Endothelial cell of umbilical vein (primary cell): ENCODE measurements around the gene NUDT22. TPM values are rescaled to one million over a fixed set of nuclear protein-coding genes. Genes with fewer than 3 reads are reported as not detected.

Experiments used
- BruUV-seq: library from RNA; stranded (reverse); fragments of 400-500 nt; replicated peaks from 2 replicates; lab custom pipeline; 2021; lab: Mats Ljungman, UMichigan
- CTCF ChIA-PET: fragments of 300-600, 350-600 bp; sonication (Branson Sonifier 250); formaldehyde crosslinking; loops from one replicate; lab custom pipeline; 2021; ENCODE audit warnings: antibody characterized with exemption, inconsistent platforms; lab: Charles Lee
- POLR2A ChIA-PET: fragments of 300-600, 350-600 bp; sonication (Branson Sonifier 250); formaldehyde crosslinking; loops from one replicate; lab custom pipeline; 2021; ENCODE audit warnings: antibody characterized with exemption, inconsistent platforms; lab: Charles Lee
- DNase-seq: peaks from one replicate; pipeline ENCODE4 v3.0.0-alpha.2; 2011; ENCODE audit warnings: low read depth, low spot score
- FAIRE-seq: peaks from 2 replicates; lab custom pipeline; 2011; peaks lifted over from hg19 to GRCh38; lab: Jason Lieb, UNC
- H2AFZ ChIP-seq: 2 replicates; pipeline ENCODE4 v1.6.0; 2012; ENCODE audit warnings: low read depth, low read length, control low read depth, inconsistent platforms
- H3K27ac ChIP-seq: 2 replicates; pipeline ENCODE4 v1.5.1; 2011; ENCODE audit warnings: low read depth, mild to moderate bottlenecking, control low read depth, low read length, moderate library complexity; ENCODE audit not compliant: insufficient read depth
- H3K27me3 ChIP-seq, 2 experiments: 2 replicates each; pipeline versions ENCODE4 v1.6.0 to v1.6.1; 2011; ENCODE audit warnings: low read length in 2 of 2, mixed read lengths in 1 of 2; ENCODE audit not compliant: control insufficient read depth in 2 of 2, insufficient read depth in 2 of 2
- H3K36me3 ChIP-seq, 2 experiments: 2 replicates in 1 of 2; 3 replicates in 1 of 2; pipeline ENCODE4 v1.5.1; 2011; ENCODE audit warnings: low read length in 2 of 2, mild to moderate bottlenecking in 1 of 2, moderate library complexity in 1 of 2; ENCODE audit not compliant: control insufficient read depth in 2 of 2, insufficient read depth in 2 of 2; ENCODE audit errors: extremely low read depth in 1 of 2
- H3K4me1 ChIP-seq: 3 replicates; pipeline ENCODE4 v1.5.1; 2011; ENCODE audit warnings: mild to moderate bottlenecking, low read length; ENCODE audit not compliant: control insufficient read depth, insufficient read depth; ENCODE audit errors: extremely low read depth
- H3K4me2 ChIP-seq: 2 replicates; pipeline ENCODE4 v1.6.1; 2011; ENCODE audit warnings: low read length, control low read depth, mixed read lengths; ENCODE audit not compliant: insufficient read depth
- H3K4me3 ChIP-seq, 3 experiments: fragments of 200-600 bp in 1 of 3; sonication (generic), shearing (Covaris generic) in 1 of 3; replicated peaks in 1 of 3; 2 replicates each; pipeline ENCODE4 v1.5.1; 2011 to 2016; ENCODE audit warnings: control low read depth in 3 of 3, low read length in 3 of 3, mild to moderate bottlenecking in 2 of 3, inconsistent platforms in 1 of 3, low read depth in 1 of 3, moderate library complexity in 1 of 3; ENCODE audit not compliant: insufficient read depth in 1 of 3
- H3K79me2 ChIP-seq: 2 replicates; pipeline ENCODE4 v1.6.0; 2012; ENCODE audit warnings: low read length, inconsistent platforms; ENCODE audit not compliant: control insufficient read depth, insufficient read depth
- H3K9ac ChIP-seq: replicated peaks from 2 replicates; pipeline ENCODE3; 2011; ENCODE audit warnings: low read length, control low read depth; ENCODE audit not compliant: insufficient read depth; ENCODE audit errors: extremely low read depth
- H3K9me1 ChIP-seq: replicated peaks from 3 replicates; pipeline ENCODE4 v1.6.0; 2011; ENCODE audit warnings: mild to moderate bottlenecking, low read length; ENCODE audit not compliant: control insufficient read depth, insufficient read depth; ENCODE audit errors: extremely low read depth
- H3K9me3 ChIP-seq: replicated peaks from 2 replicates; pipeline ENCODE4 v1.5.1; 2012; ENCODE audit warnings: low read length, inconsistent platforms; ENCODE audit not compliant: control insufficient read depth, insufficient read depth
- H4K20me1 ChIP-seq: replicated peaks from 2 replicates; pipeline ENCODE3; 2011; ENCODE audit warnings: mild to moderate bottlenecking, low read length; ENCODE audit not compliant: control insufficient read depth, insufficient read depth; ENCODE audit errors: extremely low read depth
- EZH2 ChIP-seq: IDR thresholded peaks from 2 replicates; pipeline ENCODE4 v1.6.1; 2012; ENCODE audit warnings: borderline replicate concordance, low read depth, mild to moderate bottlenecking, moderate library complexity, low read length, inconsistent platforms; ENCODE audit not compliant: severe bottlenecking
- FOS ChIP-seq: IDR thresholded peaks from 2 replicates; pipeline ENCODE4 v1.6.1; 2011; ENCODE audit warnings: mild to moderate bottlenecking, low read length, moderate library complexity, borderline replicate concordance; ENCODE audit not compliant: insufficient read depth
- GATA2 ChIP-seq: IDR thresholded peaks from 2 replicates; pipeline ENCODE4 v1.7.0; 2011; ENCODE audit warnings: low read depth, mild to moderate bottlenecking, moderate library complexity, mixed read lengths, low read length; ENCODE audit not compliant: insufficient read length, insufficient read depth
- JUN ChIP-seq: IDR thresholded peaks from 2 replicates; pipeline ENCODE4 v1.6.1; 2011; ENCODE audit warnings: borderline replicate concordance, low read depth; ENCODE audit not compliant: insufficient read length, insufficient read depth
- MYC ChIP-seq: IDR thresholded peaks from one replicate; pipeline ENCODE4 v1.6.1; 2011; ENCODE audit warnings: mild to moderate bottlenecking, low read depth, low read length
- POLR2A ChIP-seq: IDR thresholded peaks from 2 replicates; pipeline ENCODE4 v1.6.1; 2012; ENCODE audit warnings: low read depth, mild to moderate bottlenecking, control low read depth, low read length
- POLR2AphosphoS5 ChIP-seq: IDR thresholded peaks from 2 replicates; pipeline ENCODE4 v1.6.1; 2012; ENCODE audit warnings: low read depth, mild to moderate bottlenecking, control low read depth, low read length, moderate library complexity; ENCODE audit not compliant: insufficient read depth
- dilution Hi-C: fragments of 300-500 bp; cut with MboI; formaldehyde crosslinking; loops from one replicate; pipeline ENCODE4 v1.15.0; 2019; ENCODE audit warnings: low sequenced_read_pairs; ENCODE audit not compliant: extremely low pct_ligation_motif_present
- intact Hi-C: fragments of 100-400 bp; cut with micrococcal nuclease; formaldehyde crosslinking; loops from one replicate; pipeline ENCODE4 v1.10.0; 2022
- polyA plus RNA-seq, 4 experiments: library from polyadenylated mRNA; depleted of rRNA in 3 of 4; stranded (reverse) in 3 of 4; unstranded in 1 of 4; fragments of >200 nt; gene quantifications; 2 replicates each; pipeline versions ENCODE4 v1.2.1 to v1.2.3, GENCODE V29; 2011 to 2012; ENCODE audit warnings: missing spikeins in 1 of 4
- total RNA-seq: library from RNA; stranded (reverse); gene quantifications from 2 replicates; pipeline ENCODE4 v1.2.3, GENCODE V29; 2021
- TF ChIP-seq, protein P1 (sequence below): IDR thresholded peaks from 2 replicates; pipeline ENCODE4 v1.6.1; 2011; ENCODE audit not compliant: insufficient read depth, insufficient read length
- TF ChIP-seq, protein P2 (sequence below), 2 donors: IDR thresholded peaks; 1 replicate in 1 of 2; 2 replicates in 1 of 2; pipeline ENCODE4 v1.5.1; 2011; ENCODE audit warnings: low read length in 2 of 2, mild to moderate bottlenecking in 2 of 2, moderate library complexity in 2 of 2, control low read depth in 1 of 2, inconsistent platforms in 1 of 2, low read depth in 1 of 2; ENCODE audit not compliant: insufficient read depth in 1 of 2; ENCODE audit errors: extremely low read depth in 1 of 2

The NUDT22 gene
- total and polyA plus RNA-seq, 2 donors (not counting 3 experiments of a cell fraction or from before 2014, with no cell fraction given) = 37.8 to 54.8 TPM

GRCh38 chr11:64237484-64237951, 11.4 kb downstream of the NUDT22 start:
- Histone ChIP-seq H2AFZ (no peak overlapping the region), H3K9ac (no peak overlapping the region), H3K4me3 (no peak overlapping the region), H3K27me3 (no peaks in the 10 kb centered on the region), H3K4me1 (peaks cover 17% of the 10 kb centered on the region), H3K4me2 (no peak overlapping the region), H3K36me3 (peaks cover 6 to 8% of the 10 kb centered on the region in 2 experiments), H4K20me1 (no peaks in the 10 kb centered on the region), H3K79me2 (peaks cover 8% of the 10 kb centered on the region), H3K9me1 (no peaks in the 10 kb centered on the region), H3K9me3 (no peaks in the 10 kb centered on the region), H3K27ac (no peak overlapping the region)
- dilution Hi-C loops = no loop called here
- POLR2A ChIA-PET = no interaction called here
- FAIRE-seq = no peak
- DNase-seq = no peak
- TF ChIP-seq GATA2 (no peak), JUN (no peak)
- CTCF ChIA-PET = interaction anchor here (1.6 to 2.2 kb wide), 2 partner anchors 8 to 11 kb away, joined by 4 to 6 read pairs; partner anchors contain the start of genes NUDT22 and TRPT1
- BruUV-seq = no TSS peak
- intact Hi-C loops = no loop called here

GRCh38 chr11:64238076-64238475, 12.0 kb downstream of the NUDT22 start:
- TF ChIP-seq POLR2A (no peak), GATA2 (no peak), MYC (no peak), FOS (no peak), JUN (no peak), POLR2AphosphoS5 (no peak), EZH2 (no peak)
- TF ChIP-seq, protein P1, sequence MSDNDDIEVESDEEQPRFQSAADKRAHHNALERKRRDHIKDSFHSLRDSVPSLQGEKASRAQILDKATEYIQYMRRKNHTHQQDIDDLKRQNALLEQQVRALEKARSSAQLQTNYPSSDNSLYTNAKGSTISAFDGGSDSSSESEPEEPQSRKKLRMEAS = no peak
- TF ChIP-seq, protein P2, sequence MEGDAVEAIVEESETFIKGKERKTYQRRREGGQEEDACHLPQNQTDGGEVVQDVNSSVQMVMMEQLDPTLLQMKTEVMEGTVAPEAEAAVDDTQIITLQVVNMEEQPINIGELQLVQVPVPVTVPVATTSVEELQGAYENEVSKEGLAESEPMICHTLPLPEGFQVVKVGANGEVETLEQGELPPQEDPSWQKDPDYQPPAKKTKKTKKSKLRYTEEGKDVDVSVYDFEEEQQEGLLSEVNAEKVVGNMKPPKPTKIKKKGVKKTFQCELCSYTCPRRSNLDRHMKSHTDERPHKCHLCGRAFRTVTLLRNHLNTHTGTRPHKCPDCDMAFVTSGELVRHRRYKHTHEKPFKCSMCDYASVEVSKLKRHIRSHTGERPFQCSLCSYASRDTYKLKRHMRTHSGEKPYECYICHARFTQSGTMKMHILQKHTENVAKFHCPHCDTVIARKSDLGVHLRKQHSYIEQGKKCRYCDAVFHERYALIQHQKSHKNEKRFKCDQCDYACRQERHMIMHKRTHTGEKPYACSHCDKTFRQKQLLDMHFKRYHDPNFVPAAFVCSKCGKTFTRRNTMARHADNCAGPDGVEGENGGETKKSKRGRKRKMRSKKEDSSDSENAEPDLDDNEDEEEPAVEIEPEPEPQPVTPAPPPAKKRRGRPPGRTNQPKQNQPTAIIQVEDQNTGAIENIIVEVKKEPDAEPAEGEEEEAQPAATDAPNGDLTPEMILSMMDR (IDR thresholded peaks at IDR 0.05; ENCODE audit: extremely low read depth in 1 of 2, insufficient read depth in 1 of 2, low read depth in 1 of 2, low read length in 2 of 2) = no peak
- Histone ChIP-seq H3K27me3 (no peaks in the 10 kb centered on the region), H3K9ac (no peak overlapping the region), H3K9me3 (no peaks in the 10 kb centered on the region), H3K79me2 (peaks cover 13% of the 10 kb centered on the region), H3K4me1 (peaks cover 18% of the 10 kb centered on the region), H3K4me3 (no peak overlapping the region), H4K20me1 (no peaks in the 10 kb centered on the region), H3K36me3 (peaks cover 6 to 10% of the 10 kb centered on the region in 2 experiments), H3K4me2 (no peak overlapping the region), H2AFZ (no peak overlapping the region), H3K9me1 (no peaks in the 10 kb centered on the region), H3K27ac (no peak overlapping the region)
- no TSS peak for BruUV-seq
- FAIRE-seq (no peak), DNase-seq (no peak)
- intact Hi-C loops (no loop called here), dilution Hi-C loops (no loop called here)
- ChIA-PET CTCF (interaction anchor here (1.6 to 2.2 kb wide), 2 partner anchors 7 to 12 kb away, joined by 4 to 6 read pairs; partner anchors contain the start of genes NUDT22 and TRPT1), POLR2A (no interaction called here)
